Endothelial cell (in vitro differentiated cells): ENCODE results near the gene SAE1. TPM values are rescaled to one million over a fixed set of nuclear protein-coding genes. Genes with fewer than 3 reads are reported as not detected.

Source experiments
- DNase-seq: peaks from one replicate; pipeline ENCODE4 v3.0.0; 2021; ENCODE audit warnings: low spot score
- H3K27ac Mint-ChIP-seq: one replicate; pipeline ENCODE4 v1.8.0; 2021; ENCODE audit warnings: mixed read lengths, inconsistent platforms; ENCODE audit not compliant: unreplicated experiment
- H3K27me3 Mint-ChIP-seq: one replicate; pipeline ENCODE4 v1.8.0; 2021; ENCODE audit warnings: mild to moderate bottlenecking, moderate library complexity, mixed read lengths, inconsistent platforms; ENCODE audit not compliant: unreplicated experiment
- H3K36me3 Mint-ChIP-seq: one replicate; pipeline ENCODE4 v1.8.0; 2021; ENCODE audit warnings: mild to moderate bottlenecking, low read depth, mixed read lengths, inconsistent platforms; ENCODE audit not compliant: unreplicated experiment
- H3K4me1 Mint-ChIP-seq: one replicate; pipeline ENCODE4 v1.8.0; 2021; ENCODE audit warnings: mild to moderate bottlenecking, mixed read lengths, inconsistent platforms; ENCODE audit not compliant: unreplicated experiment
- H3K4me3 Mint-ChIP-seq: one replicate; pipeline ENCODE4 v1.8.0; 2021; ENCODE audit warnings: mild to moderate bottlenecking, mixed read lengths, inconsistent platforms; ENCODE audit not compliant: unreplicated experiment
- H3K9me3 Mint-ChIP-seq: one replicate; pipeline ENCODE4 v1.8.0; 2021; ENCODE audit warnings: mixed read lengths, inconsistent platforms; ENCODE audit not compliant: unreplicated experiment
- CTCF ChIP-seq: fragments of 200-600 bp; sonication (generic); IDR thresholded peaks from one replicate; pipeline ENCODE4 v1.5.0; 2021; ENCODE audit warnings: antibody characterized with exemption; ENCODE audit not compliant: unreplicated experiment
- total RNA-seq: library from RNA; stranded (reverse); fragmentation: NEBNext Ultra II Directional; extraction: Animal tissue kit (Norgen Biotek cat#: 25700); gene quantifications from one replicate; pipeline ENCODE4 v1.2.1, GENCODE V29; 2021; ENCODE audit not compliant: unreplicated experiment

The SAE1 gene
- total RNA-seq, 1 donor from 2014 or later: 134 TPM

- no peak for DNase-seq
- Mint-ChIP-seq H3K27me3 (peaks cover 3% of the 10 kb centered on the region), H3K36me3 (peaks cover 24% of the 10 kb centered on the region), H3K27ac (peak overlapping the region; percentile 37), H3K4me1 (peaks cover 11% of the 10 kb centered on the region), H3K4me3 (peak overlapping the region; percentile 54), H3K9me3 (no peaks in the 10 kb centered on the region)
- no peak for TF ChIP-seq CTCF
These were observed 56.1 kb downstream of the SAE1 start for GRCh38 chr19:47186446-47187334.

GRCh38 chr19:47187335-47187655 is 56.7 kb downstream of the SAE1 start:
- Mint-ChIP-seq H3K4me1 (peaks cover 11% of the 10 kb centered on the region), H3K36me3 (peaks cover 19% of the 10 kb centered on the region), H3K4me3 (no peak overlapping the region), H3K27me3 (peaks cover 3% of the 10 kb centered on the region), H3K27ac (peak overlapping the region; percentile 30), H3K9me3 (no peaks in the 10 kb centered on the region)
- no peak for TF ChIP-seq CTCF
- no peak for DNase-seq

GRCh38 chr19:47187797-47188196 is 57.2 kb downstream of the SAE1 start:
- Mint-ChIP-seq H3K27ac (no peak overlapping the region), H3K27me3 (peaks cover 3% of the 10 kb centered on the region), H3K9me3 (no peaks in the 10 kb centered on the region), H3K4me3 (no peak overlapping the region), H3K4me1 (peaks cover 11% of the 10 kb centered on the region), H3K36me3 (peaks cover 16% of the 10 kb centered on the region)
- TF ChIP-seq CTCF: no peak
- DNase-seq: no peak

- Mint-ChIP-seq H3K4me1 (peaks cover 11% of the 10 kb centered on the region), H3K36me3 (peaks cover 16% of the 10 kb centered on the region), H3K4me3 (no peak overlapping the region), H3K27me3 (peaks cover 3% of the 10 kb centered on the region), H3K9me3 (no peaks in the 10 kb centered on the region), H3K27ac (peak overlapping the region; percentile 30)
- TF ChIP-seq CTCF: no peak
- no peak for DNase-seq
These were observed 57.9 kb downstream of the SAE1 start for GRCh38 chr19:47188507-47189033.

- no peak for DNase-seq
- peak overlapping the region; percentile 10 for H3K4me3 Mint-ChIP-seq
- peak overlapping the region; percentile 70 for H3K27ac Mint-ChIP-seq
- peaks cover 18% of the 10 kb centered on the region for H3K4me1 Mint-ChIP-seq
- no peak for TF ChIP-seq CTCF
- peaks cover 3% of the 10 kb centered on the region for H3K27me3 Mint-ChIP-seq
- peaks cover 16% of the 10 kb centered on the region for H3K36me3 Mint-ChIP-seq
- H3K9me3 Mint-ChIP-seq: no peaks in the 10 kb centered on the region
These were observed 59.6 kb downstream of the SAE1 start for GRCh38 chr19:47190167-47190727.
